SIG-M5 treated with dmso at 0.1 percent for 504 hours (cell line): Measurements from ENCODE around the gene ESRRA.

Experiments used
- DNase-seq: peaks from one replicate; lab custom pipeline; 2025; ENCODE audit not compliant: unreplicated experiment; lab: John Stamatoyannopoulos, UW

The ESRRA gene

GRCh38 chr11:64269540-64270220 is 35.6 kb upstream of the ESRRA start:
- DNase-seq, result peak; percentile 99

- DNase-seq, result no peak
Measured at GRCh38 chr11:64275031-64275800, 30.1 kb upstream of the ESRRA start.

DNA sequence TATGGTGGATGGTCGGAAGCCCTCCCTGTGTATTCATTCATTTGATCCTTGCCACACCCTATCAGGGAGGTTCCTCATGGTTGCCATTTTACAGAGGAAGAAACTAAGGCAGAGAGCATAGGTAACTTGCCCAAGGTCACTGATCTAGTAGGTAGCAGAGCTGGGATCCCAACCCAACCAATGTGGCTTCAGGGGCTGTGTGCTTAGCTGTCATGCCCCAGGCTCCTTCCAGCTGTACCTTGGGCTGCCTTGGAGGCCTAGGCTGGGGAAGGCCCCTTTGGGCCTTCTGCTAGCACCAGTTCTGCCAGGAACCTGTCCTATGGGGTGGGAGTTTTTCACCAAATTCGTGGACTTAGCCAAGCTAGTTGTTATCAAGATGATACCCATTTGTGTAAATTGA is 29.5 kb upstream of the ESRRA start:
- DNase-seq, result no peak

- DNase-seq, result no peak
Measured at GRCh38 chr11:64276653-64277431, 28.5 kb upstream of the ESRRA start.

GRCh38 chr11:64278576-64279190 is 26.6 kb upstream of the ESRRA start:
- DNase-seq, result no peak

DNA sequence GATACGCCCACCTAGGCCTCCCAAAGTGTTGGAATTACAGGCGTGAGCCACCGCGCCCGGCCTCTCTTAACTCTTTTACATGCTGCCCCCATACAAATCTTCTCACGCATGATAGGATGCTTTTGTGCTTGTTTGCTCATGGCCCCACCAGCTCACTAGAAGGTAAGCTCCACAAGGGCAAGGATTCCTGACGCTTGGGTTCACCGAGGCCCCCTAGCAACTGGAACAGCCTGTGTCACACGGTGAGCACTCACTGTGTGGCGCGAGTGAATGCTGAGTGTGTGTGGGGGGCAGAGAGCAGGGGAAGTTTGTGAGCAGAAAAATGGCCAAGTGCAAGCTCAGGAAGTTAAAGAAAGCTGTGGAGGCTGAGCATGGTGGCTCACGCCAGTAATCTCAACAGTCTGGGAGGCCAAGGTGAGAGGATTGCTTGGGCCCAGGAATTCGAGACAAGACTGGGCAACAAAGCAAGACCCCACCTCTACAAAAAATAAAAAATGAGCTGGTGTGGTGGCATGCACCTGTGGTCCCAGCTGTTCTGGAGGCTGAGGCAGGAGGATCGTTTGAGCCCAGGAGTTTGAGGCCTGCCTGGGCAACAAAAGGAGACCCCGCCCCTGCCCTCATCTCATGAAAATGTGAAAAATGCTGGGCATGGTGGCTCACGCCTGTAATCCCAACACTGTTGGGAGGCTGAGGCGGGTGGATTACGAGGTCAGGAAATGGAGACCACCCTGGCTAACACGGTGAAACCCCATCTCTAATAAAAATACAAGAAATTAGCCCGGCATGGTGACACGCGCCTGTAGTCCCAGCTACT is 23.2 kb upstream of the ESRRA start:
- DNase-seq, result no peak

DNA sequence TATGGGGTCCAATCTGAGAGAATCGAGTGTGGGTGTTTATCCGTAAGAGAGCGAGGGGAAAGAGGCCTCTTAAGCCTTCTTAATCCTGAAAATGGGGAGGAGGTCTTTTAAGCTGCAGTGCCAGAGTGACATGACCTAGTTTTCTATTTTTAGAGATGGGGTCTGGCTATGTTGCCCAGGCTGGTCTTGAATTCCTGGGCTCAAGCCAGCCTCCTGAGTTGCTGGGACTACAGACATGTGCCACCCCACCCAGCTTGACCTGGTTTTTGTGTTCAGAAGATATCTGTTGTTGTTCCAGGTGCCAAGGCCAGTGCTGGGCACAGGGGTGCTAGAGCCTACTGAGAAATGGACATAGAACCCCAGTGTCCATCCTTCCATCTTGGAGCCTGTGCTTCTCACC is 22.2 kb upstream of the ESRRA start:
- DNase-seq, result no peak

- DNase-seq, result peak; percentile 93
Measured at GRCh38 chr11:64284048-64284961, 21.0 kb upstream of the ESRRA start, which contains the start of gene BAD. Gene BAD (minus strand): TSS chr11:64284665. CDS start chr11:64284368, 297 bp downstream.

GRCh38 chr11:64284962-64285884 is 20.1 kb upstream of the ESRRA start, which contains the start of gene GPR137:
Gene GPR137 (plus strand): TSS chr11:64285848. CDS start chr11:64286525, 677 bp downstream.
- peak; percentile 69 for DNase-seq

- no peak for DNase-seq
Measured at GRCh38 chr11:64285885-64286800, 19.2 kb upstream of the ESRRA start.

- no peak for DNase-seq
Measured at GRCh38 chr11:64286801-64287159, 18.5 kb upstream of the ESRRA start.

- no peak for DNase-seq
Measured at GRCh38 chr11:64287676-64288352, 17.5 kb upstream of the ESRRA start.

GRCh38 chr11:64288353-64288750 is 17.0 kb upstream of the ESRRA start:
- DNase-seq, result no peak

DNA sequence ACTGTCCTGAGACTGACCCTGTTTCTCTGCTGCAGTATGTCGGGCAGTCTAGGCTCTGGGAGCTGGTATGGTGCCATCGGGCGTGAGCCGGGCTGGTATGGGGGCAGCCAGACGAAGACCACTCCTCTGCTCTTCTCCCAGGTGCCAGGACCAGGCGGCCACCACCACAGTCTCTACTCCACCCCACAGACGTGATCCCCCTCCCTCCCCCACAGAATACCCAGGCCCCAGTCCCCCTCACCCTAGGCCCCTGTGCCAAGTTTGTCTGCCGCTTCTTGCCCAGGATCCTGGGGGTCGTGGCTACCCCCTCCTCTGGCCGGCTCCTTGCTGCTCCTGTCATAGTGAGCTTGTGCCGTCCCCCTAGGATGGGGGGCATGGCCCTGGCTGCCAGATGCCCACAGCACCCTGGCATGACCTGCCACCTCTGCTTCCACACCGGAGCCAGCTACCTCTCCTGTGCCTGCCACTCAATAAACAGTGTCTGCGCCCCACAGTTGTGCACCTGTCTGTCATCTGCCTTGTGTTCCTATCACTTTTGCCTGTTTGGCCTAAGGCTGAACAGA is 16.2 kb upstream of the ESRRA start:
- DNase-seq, result no peak

DNA sequence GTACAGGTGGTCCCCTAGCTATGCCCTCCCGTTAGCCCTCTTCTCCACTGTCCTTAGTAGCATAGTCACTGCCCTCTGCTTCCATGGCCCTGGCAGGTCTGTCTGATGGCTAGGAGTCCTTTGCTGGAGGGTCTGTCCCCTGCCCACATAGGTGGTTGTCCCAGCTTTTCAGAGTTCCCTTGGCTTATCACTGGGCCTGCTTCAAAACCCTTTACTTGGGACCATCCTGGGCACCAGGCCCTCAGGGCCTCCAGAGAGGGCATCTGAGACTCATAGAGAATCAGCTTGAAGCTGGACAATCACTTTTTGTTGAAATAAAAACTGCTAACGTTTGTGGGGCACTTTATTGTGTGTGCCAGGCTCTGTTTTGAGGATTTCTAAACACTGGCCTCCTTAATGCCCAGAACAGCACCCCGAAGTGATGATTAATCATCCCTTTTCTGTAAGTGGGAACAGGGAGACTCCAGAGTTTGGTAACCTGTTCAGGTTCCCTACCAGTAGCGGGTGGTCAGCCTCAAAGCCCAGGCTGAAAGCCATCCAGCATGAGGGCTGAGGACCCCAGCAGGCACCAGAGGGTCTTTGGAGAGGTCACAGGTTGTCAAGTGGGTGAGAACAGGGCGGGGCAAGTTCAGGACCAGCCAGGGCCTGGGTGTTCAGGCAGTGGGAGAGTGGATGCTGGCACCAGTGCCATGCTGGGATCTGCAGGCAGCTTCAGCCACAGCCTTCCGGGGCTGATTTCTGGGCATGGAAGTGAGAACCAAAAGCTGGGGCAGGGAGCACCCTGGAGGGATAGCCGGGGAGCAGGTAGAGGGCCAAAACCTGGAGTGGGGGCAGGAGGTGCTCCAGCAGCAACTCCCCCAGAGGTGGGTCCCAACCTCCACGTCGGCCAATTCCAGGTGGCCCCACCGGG is 14.7 kb upstream of the ESRRA start:
- no peak for DNase-seq
